ENCODE results near the gene B9D1.

The B9D1 gene

GRCh38 chr17:19362277-19363113 lies at the start of gene B9D1:
TSS of gene B9D1 (minus strand) at chr17:19362723. CDS start at chr17:19362569, 154 bp downstream.
- peak; percentile 99 for DNase-seq

GRCh38 chr17:19411631-19412030 lies 49.1 kb upstream of the B9D1 start:
- peak; percentile 70 for DNase-seq

GRCh38 chr17:19410875-19411620 lies 48.5 kb upstream of the B9D1 start, which contains the start of gene RNF112:
TSS of gene RNF112 (plus strand) at chr17:19411232. CDS start at chr17:19411409, 177 bp downstream.
- DNase-seq = peak; percentile 75

GRCh38 chr17:19410091-19410490 lies 47.6 kb upstream of the B9D1 start:
- no peak for DNase-seq

- DNase-seq = no peak
Measured at GRCh38 chr17:19409509-19409908, 47.0 kb upstream of the B9D1 start.

- DNase-seq = no peak
Measured at GRCh38 chr17:19409066-19409465, 46.5 kb upstream of the B9D1 start.

- DNase-seq = no peak
Measured at GRCh38 chr17:19408346-19408710, 45.8 kb upstream of the B9D1 start.

GRCh38 chr17:19407601-19408345 lies 45.2 kb upstream of the B9D1 start:
- DNase-seq = no peak

- no peak for DNase-seq
Measured at GRCh38 chr17:19405114-19405513, 42.6 kb upstream of the B9D1 start.

- DNase-seq = no peak
Measured at GRCh38 chr17:19404264-19404663, 41.7 kb upstream of the B9D1 start.

GRCh38 chr17:19403021-19403420 lies 40.5 kb upstream of the B9D1 start:
- no peak for DNase-seq

- no peak for DNase-seq
Measured at GRCh38 chr17:19402171-19402570, 39.6 kb upstream of the B9D1 start.

- no peak for DNase-seq
Measured at GRCh38 chr17:19401321-19402010, 38.9 kb upstream of the B9D1 start.

GRCh38 chr17:19399750-19400450 lies 37.4 kb upstream of the B9D1 start:
- DNase-seq = no peak

- DNase-seq = no peak
Measured at GRCh38 chr17:19398301-19399181, 36.0 kb upstream of the B9D1 start.

- no peak for DNase-seq
Measured at GRCh38 chr17:19397556-19398041, 35.1 kb upstream of the B9D1 start.

GRCh38 chr17:19392303-19392702 lies 29.8 kb upstream of the B9D1 start:
- no peak for DNase-seq

GRCh38 chr17:19391432-19391831 lies 28.9 kb upstream of the B9D1 start:
- DNase-seq = no peak

- no peak for DNase-seq
Measured at GRCh38 chr17:19390951-19391350, 28.4 kb upstream of the B9D1 start.

All from eye (tissue), 1 donor.